Measurements from ENCODE around the gene COL4A2.
A peak's percentile ranks its signal among the peaks of the same experiment; 100 is the strongest.

COL4A2 gene

DNA sequence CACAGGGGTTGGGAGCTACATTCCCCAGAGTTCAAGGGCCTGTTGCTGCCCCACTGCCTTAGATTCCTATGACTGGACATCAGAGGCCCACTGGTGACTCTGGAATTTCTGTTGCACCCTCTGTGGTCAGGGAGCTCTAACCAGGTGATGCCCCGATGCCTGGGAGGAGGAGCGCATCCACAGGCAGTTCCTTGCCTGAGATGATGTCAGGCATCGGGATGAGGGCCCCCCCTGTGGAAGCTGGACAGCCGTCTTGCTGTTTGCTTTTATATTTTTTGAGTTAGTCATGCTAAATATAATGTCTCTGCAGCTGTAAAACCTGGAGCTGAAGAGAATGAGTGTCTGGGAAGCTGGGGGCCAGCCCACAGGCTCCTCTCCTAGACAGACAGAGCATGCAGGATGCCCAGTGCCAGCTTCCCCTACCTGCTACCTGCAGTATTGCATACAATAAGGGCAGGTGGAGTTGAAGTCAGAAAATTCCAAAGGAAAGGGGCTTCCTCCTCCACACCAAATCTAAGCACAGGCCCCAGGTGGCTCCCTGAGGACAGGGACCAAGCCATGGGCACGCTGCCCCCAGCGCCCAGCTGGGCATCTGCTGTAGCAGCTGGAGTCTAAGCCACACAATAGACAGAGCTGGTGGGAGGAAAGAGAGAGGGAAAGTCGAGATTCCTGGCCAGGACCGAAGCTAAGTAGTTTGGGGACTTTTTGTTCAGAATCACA is 16.2 kb downstream of the COL4A2 start:
- DNase-seq = no peak

DNA sequence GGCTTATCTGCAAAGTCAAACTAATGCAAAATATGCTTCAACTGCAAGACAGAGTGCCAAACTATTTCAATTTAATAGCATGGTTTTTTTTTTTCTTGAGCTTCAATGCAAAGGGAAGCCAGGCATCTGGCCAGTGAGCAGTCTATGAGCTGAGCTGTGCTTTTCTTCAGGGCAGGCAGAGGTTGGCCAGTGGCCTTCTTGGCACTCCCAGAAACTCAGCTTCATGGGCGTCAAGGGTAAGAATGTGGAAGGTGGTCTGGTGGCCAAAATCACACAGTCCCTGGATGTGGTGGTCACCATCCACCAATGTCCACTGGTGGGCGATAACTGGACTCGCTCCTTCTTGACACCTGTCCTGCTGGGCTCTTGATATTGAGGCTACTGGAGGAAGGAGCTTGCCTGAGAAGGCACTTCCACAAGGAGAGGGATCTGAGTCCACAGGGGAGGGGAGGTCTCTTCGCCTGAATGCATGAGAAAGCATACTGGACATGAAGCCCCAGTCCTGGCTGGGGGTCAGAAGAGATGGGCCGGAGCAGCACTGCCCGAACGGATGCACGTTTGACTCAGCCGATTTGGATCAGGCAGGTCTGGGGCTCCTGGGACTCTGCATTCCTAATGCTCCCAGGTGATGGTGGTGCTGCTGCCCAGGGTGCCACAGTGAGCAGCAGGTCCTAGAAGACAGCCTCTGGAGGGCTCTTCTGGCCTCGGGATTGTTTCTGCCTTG is 17.1 kb downstream of the COL4A2 start:
- no peak for DNase-seq

DNA sequence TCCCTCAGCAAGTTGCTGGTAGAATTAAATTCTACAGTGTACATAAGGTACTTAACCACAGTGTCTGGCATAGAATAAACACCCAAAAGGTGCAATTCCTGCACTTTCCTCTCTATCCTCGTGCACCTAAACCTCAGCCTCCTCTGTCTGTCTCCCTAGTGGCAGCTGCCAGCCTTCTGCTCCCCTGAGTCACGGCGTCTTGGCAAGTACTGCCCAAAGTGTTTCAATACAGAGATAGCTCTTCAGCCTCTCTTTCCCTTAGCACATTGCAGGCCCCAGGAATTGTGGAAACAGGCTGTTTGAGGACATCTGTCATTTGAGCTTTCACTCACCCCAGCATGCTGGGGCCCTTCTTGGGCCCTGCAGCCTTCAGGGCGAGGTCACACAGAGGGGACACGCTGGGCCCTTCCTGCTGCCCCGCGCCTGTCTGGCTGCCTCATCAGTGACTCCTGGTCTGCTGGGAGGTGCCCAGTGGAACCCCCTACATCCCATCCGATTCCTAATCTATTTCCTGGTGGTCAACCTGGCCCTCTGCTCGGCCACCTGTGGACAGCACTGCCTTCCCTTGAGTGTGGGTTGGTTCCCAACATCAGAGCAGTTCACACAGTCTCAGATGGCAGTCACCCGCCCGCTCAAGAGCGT is 19.3 kb downstream of the COL4A2 start:
- DNase-seq = no peak

DNA sequence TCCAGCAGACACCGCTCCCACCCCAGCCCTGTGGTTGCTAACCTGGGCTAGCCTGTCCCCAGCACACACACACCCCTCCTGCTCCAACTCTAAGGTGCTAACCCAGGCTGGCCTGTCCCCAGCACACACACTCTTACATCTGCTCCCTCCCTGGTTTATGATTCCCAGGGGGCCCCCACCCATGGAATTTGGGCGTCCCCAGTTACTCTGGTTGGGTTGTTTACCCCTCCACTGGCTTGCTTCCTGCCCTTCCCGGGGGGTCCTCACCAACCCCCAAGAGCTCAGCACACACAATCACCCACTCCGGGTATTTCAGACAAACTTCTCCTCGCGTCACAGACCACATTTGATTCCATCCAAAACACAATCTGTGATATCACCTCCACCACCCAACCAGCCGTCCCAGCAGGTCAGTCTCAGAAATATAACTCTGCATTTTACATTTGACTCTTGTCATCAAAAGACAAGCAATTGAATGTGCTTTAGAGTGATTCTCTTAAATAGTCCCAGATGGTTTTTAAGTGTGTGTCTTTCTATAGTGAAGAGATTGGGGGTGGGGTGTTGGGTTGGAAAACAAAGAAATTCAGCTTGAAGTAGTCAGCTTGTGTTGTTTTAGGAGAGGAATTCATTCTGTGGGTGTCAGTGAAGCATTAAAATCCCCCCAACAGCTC is 20.1 kb downstream of the COL4A2 start:
- DNase-seq = no peak

DNA sequence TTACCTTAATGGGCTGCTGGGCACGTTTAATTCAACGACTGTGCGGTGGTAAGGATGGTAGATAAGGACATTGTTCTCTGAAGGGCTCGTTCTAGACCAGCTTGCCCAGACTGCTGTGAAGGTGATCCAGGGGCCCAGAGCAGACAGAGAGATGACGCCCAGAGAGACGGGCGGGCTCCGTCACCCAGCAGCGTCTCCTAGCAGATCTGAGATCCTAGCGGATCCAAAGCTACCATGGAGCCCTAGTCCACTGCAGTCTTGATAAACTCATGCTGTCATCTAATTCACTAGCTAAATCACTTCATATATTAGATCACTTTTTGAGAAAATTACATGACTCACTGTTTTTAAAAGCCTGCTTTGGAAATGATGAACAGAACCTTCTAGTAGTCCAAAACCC is 21.5 kb downstream of the COL4A2 start:
- DNase-seq = no peak

DNA sequence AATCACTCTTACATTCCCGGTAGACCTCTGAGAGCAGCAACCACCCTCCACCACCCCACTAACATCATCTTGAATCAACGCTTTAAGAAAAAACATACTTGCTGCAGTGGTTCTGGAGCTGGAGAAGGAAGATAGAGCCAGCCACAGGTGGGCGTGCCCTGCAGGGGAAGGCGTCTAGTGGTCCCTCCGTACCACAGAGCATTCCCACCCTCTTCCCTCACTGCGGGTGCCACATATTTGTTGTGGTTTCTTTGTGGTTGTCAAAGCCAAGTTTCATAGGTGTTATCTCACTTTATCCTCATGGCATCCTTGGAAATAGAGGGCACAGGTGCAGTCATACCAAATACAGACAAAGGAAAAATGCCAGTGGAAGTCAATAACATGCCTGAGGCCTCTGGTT is 22.2 kb downstream of the COL4A2 start:
- DNase-seq = no peak

DNA sequence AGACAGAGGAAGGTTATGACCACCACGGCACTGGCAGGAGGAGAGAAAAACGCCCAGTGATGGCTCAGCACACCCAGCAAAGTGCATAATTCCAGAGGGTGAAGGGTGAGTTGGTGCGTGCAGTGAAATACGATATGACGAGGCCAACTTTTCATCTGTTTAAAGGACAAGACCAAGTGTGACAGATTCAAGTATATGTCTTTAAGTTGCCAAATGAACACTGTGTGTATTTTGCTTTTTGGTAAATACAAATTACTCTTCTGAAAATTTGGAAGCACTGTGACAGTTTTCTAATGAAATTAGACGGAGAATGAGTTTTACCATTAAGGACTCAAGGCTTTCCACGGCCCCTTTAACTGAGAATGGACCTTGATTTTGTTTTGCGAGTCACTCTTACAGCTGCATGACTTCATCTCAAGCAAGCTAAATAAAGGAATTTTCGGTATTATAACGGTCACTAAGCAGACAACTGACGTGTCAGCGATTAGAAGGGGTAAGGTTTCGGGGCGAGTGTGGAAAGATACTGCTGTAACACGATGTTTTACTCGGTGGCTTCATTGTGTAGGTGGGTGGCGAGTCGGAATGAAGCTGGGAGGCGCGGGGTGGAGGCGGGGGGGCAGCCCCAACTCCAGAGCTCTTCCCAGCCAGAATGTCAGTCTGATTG is 22.8 kb downstream of the COL4A2 start:
- no peak for DNase-seq

DNA sequence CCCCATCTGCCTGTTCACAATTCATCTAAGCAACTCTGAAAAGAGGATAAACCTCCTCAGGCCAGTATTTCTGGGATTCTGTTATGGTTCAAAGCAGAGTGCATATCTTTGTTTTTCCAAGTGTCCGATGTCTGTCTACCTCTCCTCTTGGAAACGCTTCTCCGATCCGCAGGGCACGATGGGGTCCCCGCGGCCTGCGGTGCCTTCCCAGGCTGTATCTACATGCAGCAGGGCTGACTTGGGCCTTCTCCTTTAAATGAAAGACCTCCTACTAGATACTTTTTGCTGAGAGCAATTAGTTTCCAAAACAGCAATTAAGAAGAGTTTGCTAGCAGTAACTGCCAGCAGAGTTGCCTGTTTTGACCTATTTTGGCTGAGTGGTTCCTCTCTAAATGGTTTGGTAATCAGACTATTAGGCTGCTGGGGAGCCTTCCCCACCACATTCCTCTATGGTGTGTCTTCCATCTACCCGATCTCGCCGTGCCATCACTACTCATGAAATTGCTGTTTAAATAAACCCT is 23.5 kb downstream of the COL4A2 start:
- DNase-seq = no peak

DNA sequence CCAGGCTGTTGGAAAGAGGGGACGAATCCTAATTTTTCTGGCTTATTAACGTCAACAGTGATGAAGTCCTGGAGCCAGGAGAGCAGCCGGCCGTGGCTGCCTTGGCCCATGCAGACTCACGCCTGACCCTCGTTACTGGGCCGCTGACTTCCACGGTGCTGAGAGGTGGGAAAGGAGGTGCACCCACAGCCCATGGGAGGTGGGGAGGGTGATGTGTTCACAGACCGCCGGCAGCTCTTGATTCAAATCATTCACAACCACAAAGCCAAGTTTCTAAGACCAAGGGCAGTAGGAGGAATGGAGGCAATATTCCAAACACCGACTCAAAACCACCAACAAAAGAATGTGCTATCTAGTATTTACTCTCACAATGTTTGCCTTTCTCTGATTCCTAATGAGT is 24.3 kb downstream of the COL4A2 start:
- DNase-seq = no peak

DNA sequence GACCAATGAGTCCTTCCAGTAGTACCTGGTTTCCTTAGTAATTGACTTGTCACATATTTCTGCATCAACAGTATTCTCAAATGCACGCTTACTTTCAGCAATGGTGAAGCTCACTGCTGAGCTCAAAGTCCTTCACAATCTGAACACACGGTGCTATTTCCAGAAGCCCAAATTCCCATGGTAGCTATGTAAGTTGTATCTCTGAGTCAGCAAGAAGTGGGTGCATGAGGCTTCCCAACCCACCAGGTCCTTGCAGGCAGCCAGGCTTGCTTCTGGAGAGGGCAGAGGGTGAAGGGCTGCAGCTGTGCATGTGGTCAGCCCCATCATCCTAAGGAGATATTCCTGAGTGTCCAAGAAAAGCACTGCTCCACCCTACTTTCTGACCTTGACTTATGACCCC is 25.7 kb downstream of the COL4A2 start:
- no peak for DNase-seq

DNA sequence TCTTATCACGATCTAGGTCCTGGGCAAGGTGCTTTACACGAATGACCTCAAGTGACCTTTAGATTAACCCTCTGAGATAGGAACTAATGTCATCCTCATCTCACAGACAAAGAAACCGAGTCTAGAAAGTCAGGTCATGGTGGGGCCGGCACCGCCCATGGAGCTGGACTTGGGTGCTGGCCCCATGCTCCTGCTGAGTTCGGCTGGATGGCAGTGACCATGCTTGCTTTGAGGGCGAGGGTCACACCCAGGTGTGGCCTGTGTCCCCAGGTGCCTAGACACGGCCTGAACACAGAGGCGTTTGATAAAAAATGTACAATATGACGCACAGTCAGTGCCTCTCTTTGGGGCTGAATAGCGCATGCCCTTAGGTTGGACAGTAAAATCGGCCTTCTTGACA is 26.8 kb downstream of the COL4A2 start:
- DNase-seq = no peak

DNA sequence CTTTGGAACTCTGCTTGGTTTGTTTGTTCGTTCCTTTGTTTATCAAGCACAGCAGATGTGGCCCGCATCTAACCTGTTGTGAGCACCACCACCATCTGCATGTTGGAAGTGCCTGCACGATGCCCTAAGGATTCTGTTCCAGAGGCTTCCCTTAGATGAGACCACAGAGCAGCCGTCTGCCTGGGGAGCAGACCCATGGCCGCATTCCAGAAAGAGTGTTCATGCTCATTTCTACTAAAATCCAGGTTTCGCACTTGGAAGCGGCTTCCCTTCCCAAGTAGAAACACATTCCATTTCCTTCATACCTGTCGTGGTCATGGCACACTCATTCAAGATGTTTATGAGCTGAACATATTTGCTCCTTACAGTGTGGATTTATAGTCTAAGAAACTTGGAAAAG is 27.2 kb downstream of the COL4A2 start:
- DNase-seq = no peak

DNA sequence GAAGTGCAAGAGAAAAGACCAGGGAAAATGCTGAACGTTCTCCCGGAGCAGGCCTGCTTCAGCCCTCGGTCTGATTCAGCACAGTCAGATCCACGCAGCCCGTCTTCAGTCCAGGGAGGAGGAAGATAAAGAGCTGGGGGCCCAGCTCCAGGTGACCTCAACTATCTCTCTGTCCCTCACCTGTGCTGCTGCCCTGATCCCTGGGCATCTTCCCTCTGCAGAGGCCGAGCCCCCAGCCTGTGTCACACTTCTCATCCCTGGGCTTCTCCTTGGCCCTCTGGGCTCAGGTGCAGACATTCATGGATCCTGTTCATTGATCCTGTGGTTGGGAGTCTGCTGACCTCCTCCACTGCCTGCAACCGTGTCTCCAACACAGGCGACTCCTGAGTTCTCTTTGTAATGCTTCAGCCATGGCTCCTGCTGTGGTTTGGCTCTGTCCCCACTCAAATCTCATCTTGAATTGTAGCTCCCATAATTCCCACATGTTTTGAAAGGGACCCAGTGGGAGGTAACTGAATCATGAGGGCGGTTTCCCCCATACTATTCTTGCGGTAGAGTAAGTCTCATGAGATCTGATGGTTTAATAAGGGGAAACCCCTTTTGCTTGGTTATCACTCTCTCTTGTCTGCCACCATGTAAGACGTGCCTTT is 27.9 kb downstream of the COL4A2 start:
- DNase-seq = no peak

DNA sequence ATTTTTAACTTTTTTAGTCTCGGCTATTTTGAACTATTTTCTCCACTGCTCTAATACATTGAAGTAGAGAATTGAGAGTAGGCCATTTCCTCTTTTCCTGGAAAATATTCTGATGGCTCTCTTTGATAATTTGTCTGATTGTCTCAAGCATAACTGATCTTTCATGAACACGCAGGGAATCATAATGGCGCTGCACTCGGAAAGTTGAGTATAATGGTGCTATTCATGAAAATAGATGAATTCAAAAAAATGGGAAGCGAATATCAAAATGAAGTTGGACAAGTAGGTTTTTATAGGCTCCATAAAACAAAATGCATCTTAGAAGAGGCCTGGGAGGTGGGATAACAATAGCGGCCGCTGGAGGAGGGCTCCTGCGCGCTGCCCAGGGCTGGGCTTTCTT is 29.0 kb downstream of the COL4A2 start:
- no peak for DNase-seq

DNA sequence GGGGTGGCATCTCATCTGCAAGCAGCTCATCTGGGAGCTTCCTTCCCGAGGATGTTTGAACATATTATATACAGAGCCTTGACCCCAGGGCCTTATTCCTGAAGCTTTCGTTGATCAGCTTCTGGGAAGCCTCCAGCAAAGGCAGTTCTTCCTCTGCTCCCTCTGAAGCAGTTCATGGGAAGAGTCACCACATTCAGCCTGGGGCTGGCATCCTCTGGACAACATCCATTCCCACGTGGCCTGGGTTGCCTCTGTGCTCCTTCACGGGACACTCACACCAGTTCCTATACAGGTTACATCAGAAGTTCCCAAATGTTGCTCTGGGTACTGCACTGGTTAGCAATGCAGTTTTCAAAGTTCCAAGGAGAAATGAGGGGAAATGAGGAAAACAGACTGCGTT is 29.6 kb downstream of the COL4A2 start:
- no peak for DNase-seq

DNA sequence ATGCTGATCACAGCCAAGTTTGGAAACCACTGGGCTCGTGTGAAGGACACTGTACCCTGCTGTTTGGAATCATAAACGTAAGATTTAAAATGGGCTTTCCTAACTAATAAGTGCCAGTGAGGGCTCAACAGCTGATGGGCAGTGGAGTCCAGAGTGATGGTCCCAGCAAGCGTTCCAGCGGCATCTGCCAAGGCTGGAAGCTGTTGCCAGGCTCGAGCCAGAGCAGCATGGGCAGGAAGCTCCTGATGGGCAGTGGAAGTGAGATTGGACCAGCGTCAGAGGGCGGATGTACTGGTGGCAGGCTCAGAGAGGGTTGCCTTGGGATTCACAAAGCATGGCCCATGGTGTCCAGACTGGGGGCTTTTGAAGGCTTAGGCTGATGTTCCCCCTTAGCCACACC is 30.2 kb downstream of the COL4A2 start:
- DNase-seq = no peak

DNA sequence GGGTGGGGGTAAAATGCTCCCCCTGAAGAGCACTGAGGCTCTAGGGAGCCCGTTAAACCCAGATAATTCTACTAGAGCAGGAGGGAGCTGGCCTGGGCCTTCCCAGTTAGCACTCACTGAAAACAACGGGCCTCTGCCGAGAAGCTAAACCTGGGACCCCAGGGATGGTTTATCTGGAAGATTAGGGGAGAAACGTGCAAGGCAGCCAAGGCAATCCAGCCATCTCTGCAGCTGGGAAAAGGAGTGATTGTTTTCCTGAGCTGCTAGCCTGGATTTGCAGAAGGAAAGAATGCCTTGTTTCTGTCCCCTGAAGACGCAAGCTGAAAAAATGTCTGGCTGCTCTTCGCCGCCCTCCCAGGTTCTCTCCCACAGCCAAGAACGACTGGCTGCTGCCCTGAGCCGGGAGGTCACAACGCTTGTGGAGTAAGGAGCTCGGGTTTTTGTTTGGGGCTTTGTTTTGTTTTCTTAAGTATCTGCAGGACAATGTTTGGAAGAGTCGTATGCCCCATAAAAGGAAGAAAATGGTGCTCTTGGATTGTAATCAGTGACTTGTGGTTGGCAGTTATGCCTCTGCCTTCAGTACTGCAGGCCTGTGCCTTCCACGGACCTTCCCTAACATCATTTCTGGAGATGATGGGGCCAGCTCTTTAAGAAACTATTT is 31.5 kb downstream of the COL4A2 start:
- no peak for DNase-seq

DNA sequence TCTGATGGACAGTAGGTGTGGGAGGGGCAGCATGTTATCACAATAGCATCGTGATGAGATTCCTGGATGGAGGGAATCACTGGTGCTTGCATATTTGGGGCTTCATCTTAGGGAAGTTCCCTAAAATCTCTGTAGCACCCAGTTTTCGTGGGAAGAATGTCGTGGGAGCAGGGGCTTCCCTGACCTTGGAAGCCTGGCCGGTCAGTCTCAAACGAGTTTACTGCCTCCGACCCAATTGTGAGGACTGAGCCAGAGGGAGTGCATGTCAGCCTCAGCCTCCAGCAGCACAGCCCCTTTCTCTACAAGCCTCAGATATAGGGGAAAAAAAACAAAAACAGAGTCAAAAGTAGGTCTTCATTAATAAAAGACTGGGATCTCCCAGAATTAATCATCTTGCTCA is 32.2 kb downstream of the COL4A2 start:
- DNase-seq = no peak

DNA sequence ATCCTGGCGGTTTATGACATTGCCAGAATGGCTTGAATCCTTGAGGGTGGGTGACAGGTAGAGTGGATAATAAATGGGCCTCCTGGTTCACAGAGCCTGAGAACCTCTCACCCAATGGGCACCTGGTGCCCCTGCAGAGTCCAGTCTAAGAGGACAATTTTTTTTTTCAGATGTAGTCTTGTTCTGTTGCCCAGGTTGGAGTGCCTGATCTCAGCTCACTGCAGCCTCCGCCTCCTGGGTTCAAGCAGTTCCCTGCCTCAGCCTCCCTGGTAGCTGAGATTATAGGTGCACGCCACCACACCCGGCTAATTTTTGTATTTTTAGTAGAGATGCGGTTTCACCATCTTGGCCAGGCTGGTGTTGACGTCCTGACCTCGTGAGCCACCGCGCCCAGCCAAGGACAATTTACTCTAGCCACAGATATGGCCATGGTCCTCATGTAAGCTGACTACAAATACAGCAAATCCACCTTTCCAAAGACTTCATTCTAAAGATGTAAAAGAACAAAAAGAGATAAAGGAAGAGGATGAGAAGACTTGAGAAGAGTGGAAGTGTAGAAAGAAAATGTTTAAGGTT is 33.0 kb downstream of the COL4A2 start:
- DNase-seq = no peak

DNA sequence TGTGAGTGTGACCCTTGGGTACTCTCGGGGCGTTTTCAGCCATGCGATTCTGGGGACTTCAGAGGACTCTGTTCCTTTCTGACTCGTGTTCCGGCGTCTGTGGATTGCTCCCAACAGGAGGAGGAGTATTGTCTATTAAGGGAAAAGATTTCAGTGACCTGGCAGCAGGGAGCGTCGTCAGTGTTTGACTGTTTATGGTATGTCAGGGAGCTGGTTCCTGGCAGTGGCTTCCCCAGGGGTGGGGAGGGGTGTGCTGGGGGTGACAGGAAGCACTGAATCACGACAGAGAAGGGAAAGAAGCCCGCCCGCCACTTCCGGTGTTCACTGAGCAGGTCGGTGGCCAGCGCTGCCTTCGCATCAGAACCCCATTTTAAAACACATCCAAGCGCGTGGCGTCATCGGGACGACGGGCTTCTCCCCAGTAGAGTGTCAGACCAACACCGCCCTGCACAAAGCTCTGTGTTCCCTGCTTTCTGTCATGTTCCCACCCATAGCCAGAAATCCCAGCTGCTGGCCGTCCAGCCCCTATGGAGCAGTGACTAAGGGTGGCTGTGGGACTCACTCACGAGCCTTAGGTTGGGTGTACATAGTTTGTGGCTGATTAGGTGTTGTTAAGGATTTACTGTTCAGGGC is 33.8 kb downstream of the COL4A2 start:
- DNase-seq = peak in 3 of 4 experiments; percentile 14 to 36 (median 19)

Data from activated CD4-positive, CD25-positive, alpha-beta regulatory T cell (primary cell).